ENCODE results near the gene AP5S1. TPM values are rescaled to one million over a fixed set of nuclear protein-coding genes. Genes with fewer than 3 reads are reported as not detected.

Gene AP5S1
- total RNA-seq, 1 experiment from 2014 or later, result 17.7 TPM

DNA sequence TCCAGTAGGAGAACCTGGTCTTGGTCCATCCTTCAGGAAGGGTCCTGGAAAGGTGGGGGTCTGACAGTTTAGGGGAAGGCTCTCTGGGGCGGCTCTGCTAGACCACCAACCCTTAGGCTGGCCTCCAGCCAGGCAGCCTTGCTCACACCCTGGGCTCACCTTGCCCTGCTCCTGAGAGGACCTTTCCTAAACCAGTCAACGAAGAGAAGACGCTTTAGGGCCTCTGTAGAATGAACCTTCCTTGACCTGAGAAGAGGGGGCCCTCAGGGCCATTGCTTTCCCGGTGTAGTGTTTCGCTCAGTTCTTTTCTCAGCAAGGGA, 23.2 kb upstream of the AP5S1 start:
- Histone ChIP-seq H3K27me3 (replicated peaks) (no peaks in the 10 kb centered on the region), H3K4me1 (replicated peaks) (peaks cover 37% of the 10 kb centered on the region), H3K9me3 (replicated peaks) (no peaks in the 10 kb centered on the region), H3K4me3 (peak overlapping the region; percentile 56), H3K36me3 (peaks cover 59% of the 10 kb centered on the region), H3K27ac (peak overlapping the region; percentile 76)
- DNase-seq (ENCODE audit: low read depth in 1 of 2, low spot score in 2 of 2), result no peak

DNA sequence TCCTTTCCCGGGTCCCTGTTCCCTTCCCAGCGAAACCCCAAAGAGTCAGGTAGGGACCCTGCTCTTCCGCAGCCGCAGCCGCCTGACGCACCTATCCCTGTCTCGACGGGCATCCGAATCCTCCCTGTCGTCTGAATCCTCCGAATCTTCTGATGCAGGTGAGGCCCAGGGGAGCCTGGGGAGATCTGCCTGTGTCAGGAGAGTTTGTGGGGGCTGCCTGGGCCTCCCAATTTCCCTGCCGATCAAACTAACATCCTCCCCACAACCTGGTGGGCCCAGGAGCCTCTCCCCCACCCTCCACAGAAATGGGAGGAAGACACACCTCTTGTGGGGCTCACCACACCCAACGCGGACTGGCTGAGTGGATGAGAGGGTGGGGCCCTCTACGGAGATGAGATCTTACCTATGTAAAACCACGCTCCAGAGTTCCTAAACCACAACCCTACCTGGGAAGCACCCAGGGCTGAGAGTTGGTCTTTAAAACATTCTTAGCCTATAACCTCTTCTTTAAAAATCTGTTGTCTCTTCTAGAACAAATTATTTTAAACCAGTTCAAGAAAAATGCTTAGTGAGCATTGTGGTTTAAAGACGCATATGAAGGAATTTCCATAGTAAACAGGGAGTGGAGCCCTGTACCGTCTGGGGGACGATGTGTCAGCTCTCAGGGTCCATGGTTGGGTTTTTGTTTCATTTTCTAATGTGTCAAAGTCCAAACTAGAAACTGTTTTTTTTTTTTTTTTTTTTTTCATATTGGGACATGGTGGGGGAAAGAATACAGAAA, 22.6 kb upstream of the AP5S1 start:
- peak in 1 of 2 experiments; percentile 62 for DNase-seq (ENCODE audit: low read depth in 1 of 2, low spot score in 2 of 2)
- H3K9me3 ChIP-seq (replicated peaks), result no peaks in the 10 kb centered on the region
- H3K27me3 ChIP-seq (replicated peaks), result no peaks in the 10 kb centered on the region
- H3K36me3 ChIP-seq, result peaks cover 65% of the 10 kb centered on the region
- peak overlapping the region; percentile 56 for H3K4me3 ChIP-seq
- H3K27ac ChIP-seq, result peak overlapping the region; percentile 76
- peaks cover 37% of the 10 kb centered on the region for H3K4me1 ChIP-seq (replicated peaks)

DNA sequence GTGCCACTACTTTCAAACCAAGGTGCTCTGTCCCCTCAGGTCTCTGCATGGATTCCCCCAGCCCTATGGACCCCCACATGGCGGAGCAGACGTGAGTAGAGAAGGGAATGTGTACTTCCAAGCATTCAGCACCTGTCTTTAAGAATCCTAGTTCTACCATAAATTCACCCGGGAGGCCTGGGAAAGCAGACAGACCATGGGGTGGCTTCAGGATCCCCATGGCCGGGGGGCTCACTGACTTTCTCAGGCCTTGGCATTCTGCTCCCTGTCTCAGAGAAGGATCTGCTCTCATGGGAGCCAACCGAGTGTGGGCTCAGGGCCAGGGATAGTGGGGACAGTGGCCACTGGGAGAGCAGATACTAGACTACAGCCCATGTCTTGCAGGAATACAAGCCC, 22.0 kb upstream of the AP5S1 start:
- H3K9me3 ChIP-seq (replicated peaks), result no peaks in the 10 kb centered on the region
- no peak for DNase-seq (ENCODE audit: low read depth in 1 of 2, low spot score in 2 of 2)
- H3K36me3 ChIP-seq, result peaks cover 71% of the 10 kb centered on the region
- H3K4me1 ChIP-seq (replicated peaks), result peaks cover 37% of the 10 kb centered on the region
- H3K27ac ChIP-seq, result no peak overlapping the region
- no peak overlapping the region for H3K4me3 ChIP-seq
- H3K27me3 ChIP-seq (replicated peaks), result no peaks in the 10 kb centered on the region

DNA sequence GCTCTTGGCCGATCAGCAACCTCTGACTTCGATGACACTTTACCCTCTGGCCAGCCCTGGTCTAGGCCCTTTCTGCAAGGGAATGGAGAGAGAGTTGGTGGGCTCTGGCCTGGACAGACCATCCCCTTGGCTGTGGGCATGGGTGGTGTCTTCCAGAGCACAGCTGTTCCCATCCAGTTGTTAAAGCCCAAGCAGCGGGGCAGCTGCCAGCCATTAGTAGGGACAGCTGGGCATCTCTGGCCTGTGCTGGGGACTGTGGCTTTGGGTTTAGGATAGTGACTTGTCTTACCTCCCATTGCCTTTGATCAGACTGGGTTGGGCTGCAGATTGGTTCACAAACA, 21.5 kb upstream of the AP5S1 start:
- Histone ChIP-seq H3K4me3 (no peak overlapping the region), H3K27me3 (replicated peaks) (no peaks in the 10 kb centered on the region), H3K27ac (no peak overlapping the region), H3K9me3 (replicated peaks) (no peaks in the 10 kb centered on the region), H3K36me3 (peaks cover 76% of the 10 kb centered on the region), H3K4me1 (replicated peaks) (peaks cover 37% of the 10 kb centered on the region)
- DNase-seq (ENCODE audit: low read depth in 1 of 2, low spot score in 2 of 2), result no peak

DNA sequence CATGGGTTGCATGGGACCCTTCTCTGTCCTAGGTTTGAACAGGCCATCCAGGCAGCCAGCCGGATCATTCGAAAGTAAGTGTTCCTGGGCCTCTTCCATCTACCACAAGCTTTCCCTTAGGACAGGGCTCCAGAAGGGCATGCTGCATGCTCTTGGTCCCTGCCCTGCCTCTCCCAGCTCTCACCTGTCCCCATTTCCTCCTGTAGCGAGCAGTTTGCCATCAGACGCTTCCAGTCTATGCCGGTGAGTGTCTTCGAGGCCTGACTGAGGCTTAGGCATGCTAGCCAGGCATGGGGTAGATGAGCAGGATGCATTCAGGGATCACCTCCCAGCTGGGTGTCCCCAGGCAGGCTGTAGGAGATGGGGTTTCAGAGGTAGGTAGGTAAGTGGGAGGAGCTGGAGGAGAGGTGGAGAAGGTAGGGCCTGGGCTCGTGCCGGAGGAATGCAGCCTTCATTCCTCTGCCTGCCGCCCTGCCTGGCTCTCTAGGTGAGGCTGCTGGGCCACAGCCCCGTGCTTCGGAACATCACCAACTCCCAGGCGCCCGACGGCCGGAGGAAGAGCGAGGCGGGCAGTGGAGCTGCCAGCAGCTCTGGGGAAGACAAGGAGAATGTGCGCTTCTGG, 20.0 kb upstream of the AP5S1 start:
- H3K4me3 ChIP-seq, result no peak overlapping the region
- no peaks in the 10 kb centered on the region for H3K9me3 ChIP-seq (replicated peaks)
- peaks cover 38% of the 10 kb centered on the region for H3K4me1 ChIP-seq (replicated peaks)
- H3K36me3 ChIP-seq, result peaks cover 91% of the 10 kb centered on the region
- H3K27ac ChIP-seq, result no peak overlapping the region
- DNase-seq (ENCODE audit: low read depth in 1 of 2, low spot score in 2 of 2), result no peak
- H3K27me3 ChIP-seq (replicated peaks), result no peaks in the 10 kb centered on the region

DNA sequence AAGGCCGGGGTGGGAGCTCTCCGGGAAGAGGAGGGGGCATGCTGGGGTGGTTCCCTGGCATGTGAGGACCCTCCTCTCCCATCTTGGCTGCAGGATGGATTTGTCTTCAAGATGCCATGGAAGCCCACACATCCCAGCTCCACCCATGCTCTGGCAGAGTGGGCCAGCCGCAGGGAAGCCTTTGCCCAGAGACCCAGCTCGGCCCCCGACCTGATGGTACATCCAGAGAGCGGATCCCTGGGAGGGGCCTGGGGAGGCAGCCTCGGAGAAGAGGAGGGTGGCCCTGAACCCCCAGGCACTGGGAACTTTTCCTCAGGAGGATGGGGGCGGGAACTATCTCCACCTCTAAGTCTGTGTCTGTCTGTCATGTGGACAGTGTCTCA, 19.5 kb upstream of the AP5S1 start:
- Histone ChIP-seq H3K27me3 (replicated peaks) (no peaks in the 10 kb centered on the region), H3K4me1 (replicated peaks) (peaks cover 39% of the 10 kb centered on the region), H3K9me3 (replicated peaks) (no peaks in the 10 kb centered on the region), H3K36me3 (peaks cover 93% of the 10 kb centered on the region), H3K27ac (no peak overlapping the region), H3K4me3 (no peak overlapping the region)
- DNase-seq (ENCODE audit: low read depth in 1 of 2, low spot score in 2 of 2), result no peak

DNA sequence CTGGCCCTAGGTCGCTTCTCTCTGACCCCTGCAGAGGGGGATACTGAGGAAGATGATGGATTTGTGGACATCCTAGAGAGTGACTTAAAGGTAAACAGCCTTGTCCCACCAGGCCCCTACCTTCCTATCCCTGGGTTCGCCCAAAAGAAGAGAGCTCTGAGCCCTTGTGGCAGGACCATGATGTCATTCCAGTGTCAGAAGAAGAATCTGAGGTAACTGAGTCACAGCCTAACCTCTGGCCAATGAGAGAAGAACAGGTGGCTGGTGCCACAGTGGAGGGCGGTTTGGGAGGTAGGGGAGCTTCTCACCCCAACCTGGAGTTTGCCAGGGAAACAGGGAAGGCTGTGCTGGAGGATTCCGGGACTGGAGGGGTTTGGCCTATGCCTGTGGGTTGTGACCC, 19.0 kb upstream of the AP5S1 start:
- DNase-seq (ENCODE audit: low read depth in 1 of 2, low spot score in 2 of 2), result no peak
- Histone ChIP-seq H3K27ac (no peak overlapping the region), H3K27me3 (replicated peaks) (no peaks in the 10 kb centered on the region), H3K9me3 (replicated peaks) (no peaks in the 10 kb centered on the region), H3K36me3 (peaks cover 97% of the 10 kb centered on the region), H3K4me1 (replicated peaks) (peaks cover 43% of the 10 kb centered on the region), H3K4me3 (no peak overlapping the region)

DNA sequence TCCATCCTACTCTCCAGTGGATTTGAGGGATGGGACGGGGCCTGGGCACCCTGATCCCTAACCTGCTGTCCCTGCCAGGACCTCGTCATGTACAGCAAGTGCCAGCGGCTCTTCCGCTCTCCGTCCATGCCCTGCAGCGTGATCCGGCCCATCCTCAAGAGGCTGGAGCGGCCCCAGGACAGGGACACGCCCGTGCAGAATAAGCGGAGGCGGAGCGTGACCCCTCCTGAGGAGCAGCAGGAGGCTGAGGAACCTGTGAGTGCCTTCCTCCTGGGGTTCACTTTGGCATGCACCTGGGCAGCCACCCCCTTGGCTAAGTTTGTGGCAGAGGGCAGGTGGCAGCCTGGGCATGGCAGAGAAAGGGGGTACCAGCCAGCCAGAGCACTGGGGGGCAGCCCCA, 18.5 kb upstream of the AP5S1 start:
- no peak overlapping the region for H3K4me3 ChIP-seq
- H3K36me3 ChIP-seq, result peaks cover 97% of the 10 kb centered on the region
- no peak overlapping the region for H3K27ac ChIP-seq
- H3K27me3 ChIP-seq (replicated peaks), result no peaks in the 10 kb centered on the region
- no peak for DNase-seq (ENCODE audit: low read depth in 1 of 2, low spot score in 2 of 2)
- H3K4me1 ChIP-seq (replicated peaks), result peaks cover 44% of the 10 kb centered on the region
- no peaks in the 10 kb centered on the region for H3K9me3 ChIP-seq (replicated peaks)

DNA sequence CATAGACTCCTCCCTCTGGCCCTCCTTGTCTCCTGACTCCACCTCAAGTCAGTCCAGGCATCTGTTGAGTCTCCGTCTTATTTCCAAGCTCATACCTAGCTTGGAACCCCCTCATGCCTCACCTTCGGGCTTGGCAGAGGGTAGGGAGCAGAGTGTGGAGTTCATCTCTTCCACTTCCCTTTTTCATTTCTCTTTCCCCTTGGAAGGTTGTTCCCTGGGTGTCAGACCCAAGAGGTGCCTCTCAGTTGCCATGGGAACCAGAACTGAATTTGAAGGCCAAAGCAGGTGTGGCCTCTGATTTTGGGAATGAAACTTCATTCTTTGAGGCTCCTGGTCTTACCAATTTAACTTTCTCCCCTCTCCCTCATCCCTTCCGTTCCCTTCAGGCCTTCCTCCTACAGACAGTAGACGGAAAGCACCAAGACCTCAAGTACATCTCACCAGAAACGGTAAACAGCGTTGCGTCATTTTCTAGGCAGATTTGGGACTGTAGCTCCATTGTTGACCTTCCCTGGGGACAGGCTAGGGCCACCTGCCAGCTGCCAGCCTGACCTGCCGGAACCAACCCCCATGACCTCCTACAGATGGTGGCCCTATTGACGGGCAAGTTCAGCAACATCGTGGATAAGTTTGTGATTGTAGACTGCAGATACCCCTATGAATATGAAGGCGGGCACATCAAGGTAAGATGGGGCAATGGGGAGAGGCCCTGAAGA, 17.7 kb upstream of the AP5S1 start:
- DNase-seq (ENCODE audit: low read depth in 1 of 2, low spot score in 2 of 2), result no peak
- Histone ChIP-seq H3K4me1 (replicated peaks) (peaks cover 44% of the 10 kb centered on the region), H3K36me3 (peaks cover 89% of the 10 kb centered on the region), H3K27ac (no peak overlapping the region), H3K4me3 (no peak overlapping the region), H3K27me3 (replicated peaks) (no peaks in the 10 kb centered on the region), H3K9me3 (replicated peaks) (no peaks in the 10 kb centered on the region)

DNA sequence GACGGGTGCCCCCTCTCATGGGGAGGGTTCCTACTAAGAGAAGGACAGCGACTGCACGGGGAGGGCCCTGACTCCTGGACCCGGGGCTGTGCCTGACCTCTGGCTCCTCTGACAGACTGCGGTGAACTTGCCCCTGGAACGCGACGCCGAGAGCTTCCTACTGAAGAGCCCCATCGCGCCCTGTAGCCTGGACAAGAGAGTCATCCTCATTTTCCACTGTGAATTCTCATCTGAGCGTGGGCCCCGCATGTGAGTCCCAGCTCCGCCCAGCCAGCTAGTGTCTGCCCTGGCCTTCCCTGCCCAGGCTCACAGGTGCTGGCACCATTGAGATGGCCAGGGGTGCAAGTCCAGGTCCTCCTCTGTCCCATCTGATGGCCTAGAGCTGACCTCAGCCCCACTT, 17.1 kb upstream of the AP5S1 start:
- Histone ChIP-seq H3K27ac (no peak overlapping the region), H3K4me3 (no peak overlapping the region), H3K27me3 (replicated peaks) (no peaks in the 10 kb centered on the region), H3K36me3 (peaks cover 84% of the 10 kb centered on the region), H3K4me1 (replicated peaks) (peaks cover 46% of the 10 kb centered on the region), H3K9me3 (replicated peaks) (no peaks in the 10 kb centered on the region)
- DNase-seq (ENCODE audit: low read depth in 1 of 2, low spot score in 2 of 2), result no peak

DNA sequence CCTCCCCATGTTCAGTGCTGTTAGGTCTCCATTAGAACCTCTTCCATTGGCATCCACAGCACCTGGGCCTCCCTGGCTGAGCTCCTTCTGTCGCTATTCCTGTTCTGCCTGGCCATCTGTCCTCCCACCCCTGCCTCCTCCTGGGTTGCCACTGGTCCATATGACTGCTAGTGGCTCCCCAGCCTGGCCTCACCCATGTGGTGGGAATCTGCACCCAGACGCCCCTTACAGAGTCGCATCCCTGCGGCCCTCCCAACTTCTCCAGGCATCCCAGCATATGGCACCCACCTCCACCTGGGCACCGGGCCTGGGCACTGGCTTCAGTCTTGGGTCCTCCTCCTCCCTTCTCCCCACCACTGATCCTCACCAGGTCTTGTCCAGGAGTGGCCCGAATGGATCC, 16.5 kb upstream of the AP5S1 start:
- H3K9me3 ChIP-seq (replicated peaks), result no peaks in the 10 kb centered on the region
- no peak overlapping the region for H3K27ac ChIP-seq
- peaks cover 79% of the 10 kb centered on the region for H3K36me3 ChIP-seq
- H3K27me3 ChIP-seq (replicated peaks), result no peaks in the 10 kb centered on the region
- H3K4me3 ChIP-seq, result no peak overlapping the region
- no peak for DNase-seq (ENCODE audit: low read depth in 1 of 2, low spot score in 2 of 2)
- peaks cover 43% of the 10 kb centered on the region for H3K4me1 ChIP-seq (replicated peaks)

DNA sequence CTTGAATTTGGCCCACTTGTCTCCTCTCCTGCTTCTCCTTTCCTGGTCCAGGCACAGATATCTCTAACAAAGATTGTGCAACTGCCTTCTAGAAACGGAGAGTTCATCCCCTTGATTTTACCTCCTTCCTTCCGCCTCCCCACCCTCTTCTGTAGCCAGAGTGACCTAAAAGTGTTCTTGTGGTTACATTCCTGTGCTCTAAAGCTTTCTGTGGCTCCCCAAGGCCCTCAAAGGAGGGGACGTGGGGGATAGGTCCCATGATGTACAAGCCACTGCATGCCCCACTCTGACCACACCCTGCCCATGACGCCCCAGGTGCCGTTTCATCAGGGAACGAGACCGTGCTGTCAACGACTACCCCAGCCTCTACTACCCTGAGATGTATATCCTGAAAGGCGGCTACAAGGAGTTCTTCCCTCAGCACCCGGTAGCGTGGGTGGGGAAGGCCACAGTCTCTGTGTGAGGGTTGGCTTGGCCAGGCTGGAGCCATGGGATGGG, 16.0 kb upstream of the AP5S1 start:
- H3K27me3 ChIP-seq (replicated peaks), result no peaks in the 10 kb centered on the region
- H3K27ac ChIP-seq, result no peak overlapping the region
- H3K9me3 ChIP-seq (replicated peaks), result no peaks in the 10 kb centered on the region
- H3K4me1 ChIP-seq (replicated peaks), result peaks cover 39% of the 10 kb centered on the region
- H3K4me3 ChIP-seq, result no peak overlapping the region
- no peak for DNase-seq (ENCODE audit: low read depth in 1 of 2, low spot score in 2 of 2)
- peaks cover 74% of the 10 kb centered on the region for H3K36me3 ChIP-seq

DNA sequence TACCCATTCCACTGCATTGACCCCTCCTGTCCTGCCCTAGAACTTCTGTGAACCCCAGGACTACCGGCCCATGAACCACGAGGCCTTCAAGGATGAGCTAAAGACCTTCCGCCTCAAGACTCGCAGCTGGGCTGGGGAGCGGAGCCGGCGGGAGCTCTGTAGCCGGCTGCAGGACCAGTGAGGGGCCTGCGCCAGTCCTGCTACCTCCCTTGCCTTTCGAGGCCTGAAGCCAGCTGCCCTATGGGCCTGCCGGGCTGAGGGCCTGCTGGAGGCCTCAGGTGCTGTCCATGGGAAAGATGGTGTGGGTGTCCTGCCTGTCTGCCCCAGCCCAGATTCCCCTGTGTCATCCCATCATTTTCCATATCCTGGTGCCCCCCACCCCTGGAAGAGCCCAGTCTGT, 15.6 kb upstream of the AP5S1 start:
- Histone ChIP-seq H3K27me3 (replicated peaks) (no peaks in the 10 kb centered on the region), H3K27ac (0 out of 2 replicates have a peak overlapping the region, but pooled peaks have one; percentile 96), H3K4me1 (replicated peaks) (peaks cover 39% of the 10 kb centered on the region), H3K36me3 (peaks cover 69% of the 10 kb centered on the region), H3K9me3 (replicated peaks) (no peaks in the 10 kb centered on the region), H3K4me3 (no peak overlapping the region)
- no peak for DNase-seq (ENCODE audit: low read depth in 1 of 2, low spot score in 2 of 2)

DNA sequence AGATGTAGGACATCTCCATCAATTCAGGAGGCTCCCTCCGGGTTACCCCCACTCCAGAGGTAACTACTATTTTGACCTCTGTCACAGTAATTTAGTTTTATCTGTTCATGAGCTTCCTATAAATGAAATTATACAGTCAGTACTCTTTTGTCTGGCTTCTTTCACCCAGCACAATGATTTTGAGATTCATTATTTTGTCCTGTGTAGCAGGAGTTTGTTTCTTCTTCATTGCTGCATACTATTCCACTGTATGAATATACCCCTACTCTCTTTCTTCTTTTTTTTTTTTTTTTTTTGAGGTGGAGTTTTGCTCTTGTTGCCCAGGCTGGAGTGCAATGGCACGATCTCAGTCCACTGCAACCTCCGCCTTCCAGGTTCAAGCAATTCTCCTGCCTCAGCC, 11.8 kb upstream of the AP5S1 start:
- Histone ChIP-seq H3K27me3 (replicated peaks) (no peaks in the 10 kb centered on the region), H3K36me3 (peaks cover 32% of the 10 kb centered on the region), H3K4me3 (no peak overlapping the region), H3K27ac (peak overlapping the region; percentile 96), H3K4me1 (replicated peaks) (peaks cover 62% of the 10 kb centered on the region), H3K9me3 (replicated peaks) (no peaks in the 10 kb centered on the region)
- DNase-seq (ENCODE audit: low read depth in 1 of 2, low spot score in 2 of 2), result no peak
